GM19035 (cell line): Measurements from ENCODE around the gene RPL7A.
"Not testable (repeated sequence)": the region's sequence is repeated elsewhere in the genome, so short reads cannot be mapped to it uniquely, and the experiment has no call there.

Experiments used
- ATAC-seq: cut with Tn5 transposase; IDR thresholded peaks from one replicate; pipeline ENCODE4 v1.9.1; 2021; ENCODE audit not compliant: unreplicated experiment

Gene RPL7A

GRCh38 chr9:133384736-133385321 lies 36.8 kb downstream of the RPL7A start:
- no peak for ATAC-seq

GRCh38 chr9:133385452-133385851 lies 37.4 kb downstream of the RPL7A start:
- no peak for ATAC-seq

- ATAC-seq, result no peak
Observed at GRCh38 chr9:133386338-133386737, 38.3 kb downstream of the RPL7A start.

- no peak for ATAC-seq
Observed at GRCh38 chr9:133387680-133388079, 39.7 kb downstream of the RPL7A start.

- no peak for ATAC-seq
Observed at GRCh38 chr9:133389025-133389557, 41.1 kb downstream of the RPL7A start.

- ATAC-seq, result no peak
Observed at GRCh38 chr9:133389562-133389961, 41.5 kb downstream of the RPL7A start.

- no peak for ATAC-seq
Observed at GRCh38 chr9:133390713-133391112, 42.7 kb downstream of the RPL7A start.

GRCh38 chr9:133391449-133391848 lies 43.4 kb downstream of the RPL7A start:
- not testable (repeated sequence) for ATAC-seq

- not testable (repeated sequence) for ATAC-seq
Observed at GRCh38 chr9:133392308-133392707, 44.3 kb downstream of the RPL7A start.

GRCh38 chr9:133393399-133393798 lies 45.4 kb downstream of the RPL7A start:
- no peak for ATAC-seq

- no peak for ATAC-seq
Observed at GRCh38 chr9:133394687-133395271, 46.8 kb downstream of the RPL7A start.

GRCh38 chr9:133396952-133397351 lies 48.9 kb downstream of the RPL7A start:
- no peak for ATAC-seq

- no peak for ATAC-seq
Observed at GRCh38 chr9:133397370-133397769, 49.4 kb downstream of the RPL7A start.

- no peak for ATAC-seq
Observed at GRCh38 chr9:133397895-133398294, 49.9 kb downstream of the RPL7A start.

GRCh38 chr9:133400292-133400691 lies 52.3 kb downstream of the RPL7A start:
- ATAC-seq, result no peak
